ENCODE data around the gene ITPR3.

GRCh38 chr6:33591424-33592032, 29.6 kb upstream of the ITPR3 start:
- TF ChIP-seq EZH2 (IDR thresholded peaks at IDR 0.05; ENCODE audit: insufficient read depth, poor library complexity, severe bottlenecking) (no peak), EZH2phosphoT487 (IDR thresholded peaks at IDR 0.05; ENCODE audit: insufficient read depth, low read depth) (no peak)

Data from GM23248 (cell line).